Osteoblast (primary cell): ENCODE results near the gene PATJ. TPM values are rescaled to one million over a fixed set of nuclear protein-coding genes. Genes with fewer than 3 reads are reported as not detected.
A peak's percentile ranks its signal among the peaks of the same experiment; 100 is the strongest.

Experiments
- DNase-seq: peaks from one replicate; pipeline ENCODE4 v3.0.0; 2011; ENCODE audit warnings: low spot score, mixed read lengths; ENCODE audit not compliant: insufficient read length; ENCODE audit errors: missing footprints
- H2AFZ ChIP-seq: 2 replicates; pipeline ENCODE4 v1.6.0; 2011; ENCODE audit warnings: mild to moderate bottlenecking, low read length
- H3K27ac ChIP-seq: 2 replicates; pipeline ENCODE4 v1.5.1; 2011; ENCODE audit warnings: mild to moderate bottlenecking, low read depth, low read length, moderate library complexity
- H3K27me3 ChIP-seq: 2 replicates; pipeline ENCODE4 v1.6.0; 2012; ENCODE audit warnings: mild to moderate bottlenecking, control low read depth, inconsistent platforms, low read length, moderate library complexity; ENCODE audit not compliant: insufficient read depth
- H3K36me3 ChIP-seq: 2 replicates; pipeline ENCODE4 v1.5.1; 2011; ENCODE audit warnings: mild to moderate bottlenecking, low read length, control low read depth, moderate library complexity; ENCODE audit not compliant: insufficient read depth
- H3K4me1 ChIP-seq: 2 replicates; pipeline ENCODE4 v1.5.1; 2011; ENCODE audit warnings: mild to moderate bottlenecking, low read length, control low read depth, moderate library complexity; ENCODE audit not compliant: insufficient read depth
- H3K4me2 ChIP-seq: 2 replicates; pipeline ENCODE4 v1.6.0; 2011; ENCODE audit warnings: mild to moderate bottlenecking, low read length; ENCODE audit not compliant: insufficient read depth
- H3K4me3 ChIP-seq: fragments of 200-600 bp; sonication (generic); 3 replicates; pipeline ENCODE4 v1.5.1; 2012; ENCODE audit warnings: mild to moderate bottlenecking, low read length, inconsistent platforms; ENCODE audit not compliant: insufficient read depth
- H3K79me2 ChIP-seq: 2 replicates; pipeline ENCODE4 v1.6.0; 2012; ENCODE audit warnings: mild to moderate bottlenecking, low read length, control low read depth, inconsistent platforms; ENCODE audit not compliant: insufficient read depth
- H3K9me3 ChIP-seq: 2 replicates; pipeline ENCODE4 v1.5.1; 2011; ENCODE audit warnings: low read depth, low read length, control low read depth
- H4K20me1 ChIP-seq: 2 replicates; pipeline ENCODE4 v1.6.0; 2012; ENCODE audit warnings: mild to moderate bottlenecking, low read length, control low read depth; ENCODE audit not compliant: insufficient read depth
- CTCF ChIP-seq: IDR thresholded peaks from 2 replicates; pipeline ENCODE4 v1.5.1; 2011; ENCODE audit warnings: mild to moderate bottlenecking, low read depth, low read length, moderate library complexity; ENCODE audit errors: extremely low read depth
- total RNA-seq: library from RNA; depleted of rRNA; stranded (reverse); fragments of >200 nt; gene quantifications from 2 replicates; pipeline ENCODE4 v1.2.3, GENCODE V29; 2012

PATJ gene
- total RNA-seq, 1 donor, result 10.1 TPM

DNA sequence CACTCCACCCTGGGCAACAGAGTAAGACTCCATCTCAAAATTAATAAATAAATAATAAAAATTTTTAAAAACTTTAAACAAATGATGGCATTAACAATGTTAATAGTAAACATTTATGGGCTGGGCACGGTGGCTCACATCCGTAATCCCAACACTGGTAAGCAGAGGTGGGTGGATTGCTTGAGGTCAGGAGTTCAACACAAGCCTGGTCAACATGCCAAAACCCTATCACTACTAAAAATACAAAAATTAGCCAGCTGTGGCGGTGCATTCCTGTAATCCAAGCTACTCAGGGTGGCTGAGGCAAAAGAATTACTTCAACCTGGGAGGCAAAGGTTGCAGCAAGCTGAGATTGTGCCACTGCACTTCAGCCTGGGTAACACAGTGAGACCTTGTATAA, 443.4 kb downstream of the PATJ start:
- no peak for TF ChIP-seq CTCF
- Histone ChIP-seq H3K27ac (no peak overlapping the region), H3K36me3 (no peaks in the 10 kb centered on the region), H3K79me2 (no peaks in the 10 kb centered on the region), H3K4me1 (no peaks in the 10 kb centered on the region), H3K9me3 (no peaks in the 10 kb centered on the region), H3K4me2 (no peak overlapping the region), H3K27me3 (no peaks in the 10 kb centered on the region), H2AFZ (no peak overlapping the region), H4K20me1 (no peaks in the 10 kb centered on the region), H3K4me3 (no peak overlapping the region)
- no peak for DNase-seq

DNA sequence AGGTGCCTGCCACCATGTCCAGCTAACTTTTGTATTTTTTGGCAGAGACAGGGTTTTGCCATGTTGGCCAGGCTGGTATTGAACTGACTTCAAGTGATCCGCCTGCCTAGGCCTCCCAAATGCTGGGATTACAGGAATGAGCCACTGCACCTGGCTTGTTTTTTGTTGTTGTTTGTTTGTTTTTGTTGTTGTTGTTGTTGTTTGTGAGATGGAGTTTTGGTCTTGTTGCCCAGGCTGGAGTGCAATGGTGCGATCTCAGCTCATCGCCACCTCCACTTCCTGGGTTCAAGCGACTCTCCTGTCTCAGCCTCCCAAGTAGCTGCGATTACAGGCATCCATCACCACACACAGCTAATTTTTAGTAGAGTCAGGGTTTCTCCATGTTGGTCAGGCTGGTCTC, 445.3 kb downstream of the PATJ start:
- Histone ChIP-seq H3K4me1 (no peaks in the 10 kb centered on the region), H3K9me3 (no peaks in the 10 kb centered on the region), H3K4me2 (no peak overlapping the region), H3K4me3 (no peak overlapping the region), H2AFZ (no peak overlapping the region), H3K27me3 (no peaks in the 10 kb centered on the region), H3K27ac (no peak overlapping the region), H3K79me2 (no peaks in the 10 kb centered on the region), H3K36me3 (no peaks in the 10 kb centered on the region), H4K20me1 (no peaks in the 10 kb centered on the region)
- DNase-seq, result no peak
- TF ChIP-seq CTCF, result no peak

DNA sequence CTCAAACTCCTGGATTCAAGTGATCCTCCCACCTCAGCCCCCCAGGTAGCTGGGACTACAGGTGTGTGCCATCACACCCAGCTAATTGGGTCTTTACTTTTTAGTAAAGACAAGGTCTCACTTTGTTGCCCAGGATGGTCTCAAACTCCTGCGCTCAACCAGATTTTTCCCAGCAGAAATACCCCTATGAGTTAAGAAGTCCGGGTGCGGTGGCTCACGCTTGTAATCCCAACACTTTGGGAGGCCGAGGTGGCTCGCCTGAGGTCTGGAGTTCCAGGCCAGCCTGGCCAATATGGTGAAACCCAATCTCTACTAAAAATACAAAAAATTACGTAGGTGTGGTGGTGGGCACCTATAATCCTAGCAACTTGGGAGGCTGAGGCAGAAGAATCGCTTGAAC, 445.8 kb downstream of the PATJ start:
- no peaks in the 10 kb centered on the region for H3K79me2 ChIP-seq
- H4K20me1 ChIP-seq, result no peaks in the 10 kb centered on the region
- DNase-seq, result no peak
- no peaks in the 10 kb centered on the region for H3K9me3 ChIP-seq
- H2AFZ ChIP-seq, result no peak overlapping the region
- no peak overlapping the region for H3K4me3 ChIP-seq
- H3K36me3 ChIP-seq, result no peaks in the 10 kb centered on the region
- TF ChIP-seq CTCF, result no peak
- H3K4me1 ChIP-seq, result no peaks in the 10 kb centered on the region
- no peak overlapping the region for H3K27ac ChIP-seq
- H3K4me2 ChIP-seq, result no peak overlapping the region
- no peaks in the 10 kb centered on the region for H3K27me3 ChIP-seq

DNA sequence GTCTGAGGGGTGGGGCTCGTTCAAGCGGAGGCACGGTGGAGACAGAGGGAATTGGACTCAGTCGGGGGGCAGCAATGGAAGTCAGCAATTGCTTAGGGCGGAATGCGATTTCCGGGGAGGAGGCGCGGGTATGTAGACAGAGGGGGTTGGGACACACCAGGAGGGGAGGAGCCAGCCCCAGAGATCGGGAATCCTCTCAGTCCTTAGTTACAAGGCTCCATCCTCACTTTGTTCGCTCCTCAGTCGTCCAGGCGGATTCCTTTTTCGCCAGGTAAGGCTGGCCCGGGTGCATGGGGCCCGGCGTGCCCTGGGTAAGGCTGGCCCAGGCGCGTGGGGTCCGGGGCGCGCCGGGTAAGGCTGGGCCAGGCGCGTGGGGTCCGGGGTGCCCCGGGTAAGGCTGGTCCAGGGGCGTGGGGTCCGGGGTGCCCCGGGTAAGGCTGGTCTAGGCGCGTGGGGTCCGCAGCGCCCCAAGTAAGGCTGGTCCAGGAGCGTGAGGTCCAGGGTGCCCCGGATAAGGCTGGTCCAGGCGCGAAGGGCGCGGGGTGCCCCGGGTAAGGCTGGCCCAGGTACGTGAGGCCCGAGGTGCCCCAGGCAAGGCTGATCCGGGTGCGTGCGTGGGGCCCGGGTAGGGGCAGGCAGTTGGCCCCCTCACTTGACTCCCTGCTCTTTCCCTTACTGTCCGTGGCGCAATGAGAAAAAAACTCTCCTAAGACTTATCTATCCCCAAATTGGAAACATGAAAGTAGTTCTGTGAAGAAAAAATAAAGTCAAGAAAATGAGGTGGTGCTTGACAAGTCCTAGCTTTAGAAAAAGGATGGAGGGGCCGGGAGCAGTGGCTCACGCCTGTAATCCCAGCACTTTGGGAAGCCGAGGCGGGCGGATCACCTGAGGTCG, 452.6 kb downstream of the PATJ start, which contains the start of gene L1TD1:
TSS of gene L1TD1 (plus strand) at position 199 of the 894 bp plus-strand sequence. CDS start 11,780 bp downstream, outside the sequence.
- peaks cover 4% of the 10 kb centered on the region for H3K27me3 ChIP-seq
- peak; percentile 84 for DNase-seq
- no peaks in the 10 kb centered on the region for H3K36me3 ChIP-seq
- no peak for TF ChIP-seq CTCF
- no peaks in the 10 kb centered on the region for H3K79me2 ChIP-seq
- no peaks in the 10 kb centered on the region for H4K20me1 ChIP-seq
- H3K27ac ChIP-seq, result no peak within 1 kb of the TSS
- H3K4me1 ChIP-seq, result no peaks in the 10 kb centered on the region
- no peak within 1 kb of the TSS for H2AFZ ChIP-seq
- H3K4me3 ChIP-seq, result no peak within 1 kb of the TSS
- no peaks in the 10 kb centered on the region for H3K9me3 ChIP-seq
- H3K4me2 ChIP-seq, result no peak within 1 kb of the TSS
